ENCODE data around the gene HOXA9. TPM values are rescaled to one million over a fixed set of nuclear protein-coding genes. Genes with fewer than 3 reads are reported as not detected.
A peak's percentile ranks its signal among the peaks of the same experiment; 100 is the strongest.

The HOXA9 gene
- total RNA-seq, 1 donor = 20.3 TPM

GRCh38 chr7:27174874-27175625 is 9.7 kb upstream of the HOXA9 start:
- DNase-seq (ENCODE audit: low read depth) = peak; percentile 93
- H3K4me3 ChIP-seq (ENCODE audit: low read depth, low read length) = peak overlapping the region; percentile 67
- TF ChIP-seq CTCF (IDR thresholded peaks at IDR 0.05; ENCODE audit: insufficient read depth, low read depth, low read length) = no peak

DNA sequence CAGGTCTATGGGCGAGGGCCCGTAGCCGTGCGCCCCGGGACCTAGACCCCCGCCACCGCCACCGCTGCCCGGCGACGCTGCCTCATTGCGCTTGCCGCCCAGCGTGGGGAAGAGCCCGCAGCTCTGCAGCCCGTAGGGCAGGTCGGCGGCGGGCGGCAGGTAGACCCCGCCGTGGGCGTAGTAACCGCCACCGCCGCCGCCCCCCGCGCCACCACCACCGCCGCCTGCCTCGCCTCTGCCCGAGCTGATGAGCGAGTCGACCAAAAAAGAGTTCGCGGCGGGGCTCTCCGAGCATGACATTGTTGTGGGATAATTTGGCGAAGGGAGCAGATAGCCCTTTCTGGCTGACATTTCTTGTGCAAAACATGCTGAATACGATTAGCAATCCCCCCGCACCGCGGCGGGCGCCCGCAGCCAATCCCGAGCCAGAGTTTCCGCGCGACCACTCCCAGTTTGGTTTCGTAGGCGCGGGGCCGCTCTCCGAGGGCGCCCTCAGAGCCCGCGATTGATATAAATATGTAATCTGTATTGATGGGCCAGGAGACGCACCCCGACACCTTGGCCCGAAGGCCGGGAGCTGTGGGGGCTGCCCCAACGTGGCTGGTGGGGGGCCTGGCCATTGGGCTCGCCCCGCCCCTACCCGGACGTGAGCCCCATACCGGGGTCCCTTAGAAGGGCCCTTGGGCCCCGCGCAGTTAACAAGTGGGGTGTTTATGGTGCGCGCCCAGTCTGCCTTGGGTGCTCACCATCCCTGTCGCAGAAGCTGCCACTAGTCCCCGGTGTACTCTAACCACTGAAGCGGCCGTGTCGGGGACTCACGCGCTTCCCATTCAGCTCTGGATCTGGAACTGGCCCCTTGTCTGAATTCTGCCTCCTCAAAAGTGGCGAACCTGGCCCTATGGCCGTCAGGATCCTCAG is 8.9 kb upstream of the HOXA9 start, which contains the start of gene HOXA10:
TSS of gene HOXA10 (minus strand) at position 365 of the 918 bp plus-strand sequence. CDS start at position 351, 14 bp downstream.
- peak within 1 kb of the TSS; percentile 67 for H3K4me3 ChIP-seq (ENCODE audit: low read depth, low read length)
- no peak for TF ChIP-seq CTCF (IDR thresholded peaks at IDR 0.05; ENCODE audit: insufficient read depth, low read depth, low read length)
- DNase-seq (ENCODE audit: low read depth) = peak; percentile 84

GRCh38 chr7:27173511-27173955 is 8.2 kb upstream of the HOXA9 start:
- H3K4me3 ChIP-seq (ENCODE audit: low read depth, low read length) = peak overlapping the region; percentile 67
- no peak for TF ChIP-seq CTCF (IDR thresholded peaks at IDR 0.05; ENCODE audit: insufficient read depth, low read depth, low read length)
- peak; percentile 10 for DNase-seq (ENCODE audit: low read depth)

GRCh38 chr7:27172823-27173510 is 7.6 kb upstream of the HOXA9 start:
- H3K4me3 ChIP-seq (ENCODE audit: low read depth, low read length) = peak overlapping the region; percentile 67

GRCh38 chr7:27172315-27172774 is 7.0 kb upstream of the HOXA9 start:
- peak; percentile 93 for DNase-seq (ENCODE audit: low read depth)
- peak overlapping the region; percentile 67 for H3K4me3 ChIP-seq (ENCODE audit: low read depth, low read length)
- TF ChIP-seq CTCF (IDR thresholded peaks at IDR 0.05; ENCODE audit: insufficient read depth, low read depth, low read length) = no peak

More at GRCh38 chr7:27172823-27173510, 7.6 kb upstream of the HOXA9 start:
- DNase-seq (ENCODE audit: low read depth) = peak; percentile 94
- TF ChIP-seq CTCF (IDR thresholded peaks at IDR 0.05; ENCODE audit: insufficient read depth, low read depth, low read length) = no peak

- TF ChIP-seq CTCF (IDR thresholded peaks at IDR 0.05; ENCODE audit: insufficient read depth, low read depth, low read length) = no peak
- peak; percentile 75 for DNase-seq (ENCODE audit: low read depth)
- H3K4me3 ChIP-seq (ENCODE audit: low read depth, low read length) = peak overlapping the region; percentile 67
Measured at GRCh38 chr7:27171637-27172314, 6.4 kb upstream of the HOXA9 start.
